Lung (tissue), 12 donors: ENCODE results near the gene NOSTRIN. TPM values are rescaled to one million over a fixed set of nuclear protein-coding genes. Genes with fewer than 3 reads are reported as not detected.
"Not testable (repeated sequence)": the region's sequence is repeated elsewhere in the genome, so short reads cannot be mapped to it uniquely, and the experiment has no call there.

ENCODE experiments used
- ATAC-seq: fragments of 200-7000 bp; cut with Tn5 transposase; one replicate; pipeline ENCODE4 v1.9.1; 2020; ENCODE audit warnings: moderate number of reproducible peaks; ENCODE audit not compliant: insufficient read depth, low FRiP score
- DNase-seq, 3 donors: peaks; one replicate each; pipeline ENCODE4 v3.0.0-alpha.2; 2013 to 2017
- H3K27ac ChIP-seq, 2 donors: one replicate each; pipeline ENCODE4 v1.5.1; 2013; ENCODE audit warnings: mild to moderate bottlenecking in 2 of 2, moderate library complexity in 2 of 2, control low read depth in 1 of 2, inconsistent platforms in 1 of 2, low read depth in 1 of 2, low read length in 1 of 2
- H3K27me3 ChIP-seq, 3 donors: one replicate each; pipeline ENCODE4 v1.5.1; 2013; ENCODE audit warnings: low read length in 2 of 3; ENCODE audit not compliant: control insufficient read depth in 3 of 3, insufficient read depth in 3 of 3
- H3K36me3 ChIP-seq, 4 donors: one replicate each; pipeline ENCODE4 v1.5.1; 2013; ENCODE audit warnings: low read length in 4 of 4, mild to moderate bottlenecking in 1 of 4, moderate library complexity in 1 of 4; ENCODE audit not compliant: control insufficient read depth in 4 of 4, insufficient read depth in 4 of 4
- H3K4me1 ChIP-seq, 5 donors: one replicate each; pipeline ENCODE4 v1.5.1; 2013; ENCODE audit warnings: low read length in 5 of 5, mild to moderate bottlenecking in 2 of 5, moderate library complexity in 1 of 5; ENCODE audit not compliant: control insufficient read depth in 5 of 5, insufficient read depth in 5 of 5
- H3K4me3 ChIP-seq: one replicate; pipeline ENCODE4 v1.5.1; 2013; ENCODE audit warnings: mild to moderate bottlenecking, control low read depth, moderate library complexity
- H3K9ac ChIP-seq, 2 donors: one replicate each; pipeline ENCODE4 v1.5.1; 2013; ENCODE audit warnings: low read length in 2 of 2, control low read depth in 1 of 2; ENCODE audit not compliant: insufficient read depth in 1 of 2
- H3K9me3 ChIP-seq, 4 donors: one replicate each; pipeline ENCODE4 v1.5.1; 2013; ENCODE audit warnings: low read length in 3 of 4, mild to moderate bottlenecking in 1 of 4, moderate library complexity in 1 of 4; ENCODE audit not compliant: control insufficient read depth in 4 of 4, insufficient read depth in 3 of 4
- WGBS, 2 donors: extraction: QIAGEN DNeasy Blood & Tissue Kit; methylation state at CpG; one replicate each; pipeline ENCODE4 v1.1.7; 2013; 5-methylcytosine and 5-hydroxymethylcytosine counted together
- polyA plus RNA-seq, 2 donors: library from polyadenylated mRNA; stranded (reverse); fragments of 200-250 nt; gene quantifications; one replicate each; pipeline ENCODE4 v1.2.1, GENCODE V29; 2013
- total RNA-seq, 2 donors: library from RNA; depleted of rRNA in 1 of 2; stranded (reverse); fragments of >200 nt in 1 of 2; gene quantifications; one replicate each; pipeline ENCODE4 v1.2.1, GENCODE V29; 2014 to 2021
- TF ChIP-seq, protein P1 (sequence below): IDR thresholded peaks from 2 replicates; pipeline ENCODE4 v1.5.1; 2012; ENCODE audit warnings: mild to moderate bottlenecking; ENCODE audit errors: control extremely low read depth, extremely low read depth
- donor health status: control.
- donor health status: control.
- donor health status: Bipolar disorder and iron deficiency.
- donor health status: healthy.
- donor health status: DM: yes; HTN: yes; CAD: no.

Gene NOSTRIN
- total and polyA plus RNA-seq, 4 donors: 15.5 to 57.5 (median 33.7) TPM

DNA sequence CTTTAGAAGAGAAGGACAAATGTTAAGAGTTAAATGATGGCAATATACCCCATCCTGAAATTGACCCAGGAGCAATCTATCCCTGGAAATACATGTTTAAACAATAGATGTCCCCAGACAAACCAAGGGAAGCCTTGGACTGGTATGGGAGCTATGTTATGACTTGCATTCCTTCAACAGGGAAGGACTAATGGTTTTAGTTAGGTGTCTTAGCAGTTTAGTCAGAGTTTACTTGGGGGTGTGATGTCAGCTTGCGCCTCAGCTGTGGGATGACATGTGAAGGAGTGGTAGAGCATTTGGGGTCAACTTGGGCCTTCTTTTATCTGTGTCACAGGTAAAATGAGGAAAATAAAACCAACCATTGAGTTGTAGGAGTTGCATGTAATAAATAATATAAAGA lies 51.0 kb downstream of the NOSTRIN start:
- ATAC-seq (no peak), DNase-seq (no peak)
- H3K9ac ChIP-seq: no peak overlapping the region
- H3K27me3 ChIP-seq: no peaks in the 10 kb centered on the region
- no peak overlapping the region for H3K4me3 ChIP-seq
- H3K36me3 ChIP-seq: peaks cover 0 to 5% (median 0%) of the 10 kb centered on the region in 4 donors
- H3K9me3 ChIP-seq: no peaks in the 10 kb centered on the region
- H3K4me1 ChIP-seq: no peaks in the 10 kb centered on the region
- WGBS, 2 donors: 99 to 100% methylated on average over 1 of the region's 1 CpG
- H3K27ac ChIP-seq: no peak overlapping the region
- TF ChIP-seq, protein P1, sequence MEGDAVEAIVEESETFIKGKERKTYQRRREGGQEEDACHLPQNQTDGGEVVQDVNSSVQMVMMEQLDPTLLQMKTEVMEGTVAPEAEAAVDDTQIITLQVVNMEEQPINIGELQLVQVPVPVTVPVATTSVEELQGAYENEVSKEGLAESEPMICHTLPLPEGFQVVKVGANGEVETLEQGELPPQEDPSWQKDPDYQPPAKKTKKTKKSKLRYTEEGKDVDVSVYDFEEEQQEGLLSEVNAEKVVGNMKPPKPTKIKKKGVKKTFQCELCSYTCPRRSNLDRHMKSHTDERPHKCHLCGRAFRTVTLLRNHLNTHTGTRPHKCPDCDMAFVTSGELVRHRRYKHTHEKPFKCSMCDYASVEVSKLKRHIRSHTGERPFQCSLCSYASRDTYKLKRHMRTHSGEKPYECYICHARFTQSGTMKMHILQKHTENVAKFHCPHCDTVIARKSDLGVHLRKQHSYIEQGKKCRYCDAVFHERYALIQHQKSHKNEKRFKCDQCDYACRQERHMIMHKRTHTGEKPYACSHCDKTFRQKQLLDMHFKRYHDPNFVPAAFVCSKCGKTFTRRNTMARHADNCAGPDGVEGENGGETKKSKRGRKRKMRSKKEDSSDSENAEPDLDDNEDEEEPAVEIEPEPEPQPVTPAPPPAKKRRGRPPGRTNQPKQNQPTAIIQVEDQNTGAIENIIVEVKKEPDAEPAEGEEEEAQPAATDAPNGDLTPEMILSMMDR: no peak

DNA sequence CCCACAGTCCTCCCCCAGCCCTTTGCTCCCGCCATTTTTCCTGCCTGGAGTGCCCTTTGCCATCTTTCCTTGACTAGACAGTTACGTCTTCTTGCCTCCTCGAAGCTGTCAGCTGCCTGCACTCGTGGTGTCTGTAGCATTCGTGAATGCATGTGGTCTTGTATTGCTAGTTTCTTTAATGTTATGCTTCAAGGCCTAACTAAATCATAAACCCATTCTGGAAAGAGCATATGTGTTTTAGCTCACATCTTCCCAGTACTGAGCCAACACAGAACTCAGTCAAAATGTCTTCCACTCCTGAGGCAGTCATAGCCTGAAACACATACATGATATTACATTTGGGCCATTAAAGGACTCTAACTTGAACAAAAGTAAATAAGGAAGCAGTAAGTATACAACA lies 52.2 kb downstream of the NOSTRIN start:
- H3K9ac ChIP-seq: no peak overlapping the region
- H3K27me3 ChIP-seq: no peaks in the 10 kb centered on the region
- no peaks in the 10 kb centered on the region for H3K4me1 ChIP-seq
- 97% methylated on average over 5 of the region's 5 CpGs for WGBS, 2 donors
- no peaks in the 10 kb centered on the region for H3K9me3 ChIP-seq
- DNase-seq (no peak), ATAC-seq (no peak)
- H3K36me3 ChIP-seq: peaks cover 0 to 6% (median 0%) of the 10 kb centered on the region in 4 donors
- TF ChIP-seq, protein P1: no peak
- no peak overlapping the region for H3K27ac ChIP-seq
- no peak overlapping the region for H3K4me3 ChIP-seq

DNA sequence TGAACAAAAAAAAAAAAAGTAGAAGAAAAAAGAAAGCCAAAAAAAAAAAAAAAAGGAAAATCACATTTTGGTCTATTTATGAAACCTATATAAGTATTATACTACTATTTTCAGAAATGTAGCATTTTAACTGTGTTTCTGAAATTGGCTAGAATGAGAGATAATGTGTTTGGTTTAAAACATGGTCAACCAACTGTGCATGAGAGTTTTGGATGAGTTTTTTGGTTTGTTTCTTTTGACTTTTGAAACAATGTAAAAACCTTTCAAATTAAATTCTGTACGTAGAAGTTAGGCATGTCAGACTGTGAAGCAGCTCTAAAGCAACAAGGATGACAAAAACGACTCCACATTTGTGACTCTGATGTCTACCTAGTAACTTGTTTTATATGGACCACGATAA lies 53.2 kb downstream of the NOSTRIN start:
- 96% methylated on average over 3 of the region's 3 CpGs for WGBS, 2 donors
- Histone ChIP-seq H3K4me1 (no peaks in the 10 kb centered on the region), H3K9ac (no peak overlapping the region), H3K36me3 (peaks cover 0 to 6% (median 0%) of the 10 kb centered on the region in 4 donors), H3K9me3 (no peaks in the 10 kb centered on the region), H3K27me3 (no peaks in the 10 kb centered on the region), H3K27ac (no peak overlapping the region), H3K4me3 (no peak overlapping the region)
- TF ChIP-seq, protein P1: no peak
- DNase-seq: no peak
- ATAC-seq: no peak

DNA sequence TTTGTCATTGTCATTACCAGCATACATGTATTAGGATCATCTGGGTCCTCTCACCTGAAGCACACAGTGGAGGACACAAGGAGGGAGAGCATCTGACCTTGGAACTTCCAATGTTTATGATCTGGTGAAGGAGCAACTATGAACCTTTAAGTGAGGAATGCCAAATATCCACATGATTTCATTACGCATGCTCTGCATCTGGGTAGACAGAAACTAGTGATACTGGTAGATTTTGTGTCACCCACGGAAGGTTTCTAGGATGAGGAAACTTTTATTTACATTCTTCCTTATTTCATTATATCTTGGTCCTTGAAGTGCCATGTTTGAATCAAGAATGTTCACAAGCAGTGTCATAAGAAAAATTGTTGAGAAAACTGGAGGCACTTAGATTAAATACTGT lies 55.7 kb downstream of the NOSTRIN start:
- Histone ChIP-seq H3K9me3 (no peaks in the 10 kb centered on the region), H3K4me1 (no peaks in the 10 kb centered on the region), H3K27ac (no peak overlapping the region), H3K27me3 (no peaks in the 10 kb centered on the region), H3K9ac (no peak overlapping the region), H3K4me3 (no peak overlapping the region), H3K36me3 (peaks cover 2 to 8% (median 5%) of the 10 kb centered on the region in 4 donors)
- no peak for ATAC-seq
- no peak for DNase-seq
- TF ChIP-seq, protein P1: no peak
- WGBS, 2 donors: 89% methylated on average over 2 of the region's 2 CpGs

DNA sequence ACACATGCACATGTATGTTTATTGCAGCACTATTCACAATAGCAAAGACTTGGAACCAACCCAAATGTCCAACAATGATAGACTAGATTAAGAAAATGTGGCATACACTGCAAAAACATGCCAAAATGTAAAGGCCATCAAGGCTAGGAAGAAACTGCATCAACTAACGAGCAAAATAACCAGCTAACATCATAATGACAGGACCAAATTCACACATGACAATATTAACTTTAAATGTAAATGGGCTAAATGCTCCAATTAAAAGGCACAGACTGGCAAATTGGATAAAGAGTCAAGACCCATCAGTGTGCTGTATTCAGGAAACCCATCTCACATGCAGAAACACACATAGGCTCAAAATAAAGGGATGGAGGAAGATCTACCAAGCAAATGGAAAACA lies 64.7 kb downstream of the NOSTRIN start:
- H3K27me3 ChIP-seq, ATAC-seq, H3K27ac ChIP-seq, DNase-seq, H3K4me1 ChIP-seq, H3K4me3 ChIP-seq, H3K9ac ChIP-seq, H3K9me3 ChIP-seq: not testable (repeated sequence)
- peaks cover 3 to 11% (median 7%) of the 10 kb centered on the region in 4 donors for H3K36me3 ChIP-seq
- 93 to 100% methylated on average over 1 of the region's 1 CpG for WGBS, 2 donors

DNA sequence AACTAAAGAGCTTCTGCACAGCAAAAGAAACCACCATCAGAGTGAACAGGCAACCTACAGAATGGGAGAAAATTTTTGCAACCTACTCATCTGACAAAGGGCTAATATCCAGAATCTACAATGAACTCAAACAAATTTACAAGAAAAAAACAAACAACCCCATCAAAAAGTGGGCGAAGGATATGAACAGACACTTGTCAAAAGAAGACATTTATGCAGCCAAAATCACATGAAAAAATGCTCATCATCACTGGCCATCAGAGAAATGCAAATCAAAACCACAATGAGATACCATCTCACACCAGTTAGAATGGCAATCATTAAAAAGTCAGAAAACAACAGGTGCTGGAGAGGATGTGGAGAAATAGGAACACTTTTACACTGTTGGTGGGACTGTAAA lies 67.9 kb downstream of the NOSTRIN start:
- not testable (repeated sequence) for H3K27me3 ChIP-seq, H3K27ac ChIP-seq, H3K36me3 ChIP-seq, H3K9ac ChIP-seq, H3K4me3 ChIP-seq, ATAC-seq, H3K4me1 ChIP-seq, DNase-seq, H3K9me3 ChIP-seq
- 97 to 100% methylated on average over 1 of the region's 1 CpG for WGBS, 2 donors
